Measurements from ENCODE around the gene SLCO1B3. TPM values are rescaled to one million over a fixed set of nuclear protein-coding genes. Genes with fewer than 3 reads are reported as not detected.

Gene SLCO1B3
- total RNA-seq, 2 experiments from 2014 or later: not detected

GRCh38 chr12:20815574-20815973, 5.1 kb downstream of the SLCO1B3 start:
- Mint-ChIP-seq H3K36me3 (ENCODE audit: low read depth) (no peaks in the 10 kb centered on the region), H3K27me3 (no peaks in the 10 kb centered on the region), H3K9me3 (ENCODE audit: low read depth) (peaks cover 2% of the 10 kb centered on the region), H3K4me3 (no peak overlapping the region), H3K27ac (no peak overlapping the region), H3K4me1 (no peaks in the 10 kb centered on the region)
- intact Hi-C loops (cut with DNase I, micrococcal nuclease): no loop called here
- DNase-seq (no peak), ATAC-seq (no peak)
- ChIA-PET POLR2A (no interaction called here), CTCF (no interaction called here)

GRCh38 chr12:20822415-20822814, 11.9 kb downstream of the SLCO1B3 start:
- Mint-ChIP-seq H3K9me3 (ENCODE audit: low read depth) (peaks cover 4% of the 10 kb centered on the region), H3K36me3 (ENCODE audit: low read depth) (no peaks in the 10 kb centered on the region), H3K4me1 (no peaks in the 10 kb centered on the region), H3K27ac (no peak overlapping the region), H3K4me3 (no peak overlapping the region), H3K27me3 (no peaks in the 10 kb centered on the region)
- intact Hi-C loops (cut with DNase I, micrococcal nuclease): no loop called here
- ATAC-seq: no peak
- DNase-seq: no peak
- ChIA-PET CTCF (no interaction called here), POLR2A (no interaction called here)

GRCh38 chr12:20822925-20823324, 12.4 kb downstream of the SLCO1B3 start:
- H3K36me3 Mint-ChIP-seq (ENCODE audit: low read depth): no peaks in the 10 kb centered on the region
- no peaks in the 10 kb centered on the region for H3K4me1 Mint-ChIP-seq
- DNase-seq: no peak
- no peak for ATAC-seq
- intact Hi-C loops (cut with DNase I, micrococcal nuclease): no loop called here
- ChIA-PET CTCF (no interaction called here), POLR2A (no interaction called here)
- no peaks in the 10 kb centered on the region for H3K27me3 Mint-ChIP-seq
- H3K4me3 Mint-ChIP-seq: no peak overlapping the region
- H3K9me3 Mint-ChIP-seq (ENCODE audit: low read depth): peaks cover 4% of the 10 kb centered on the region
- H3K27ac Mint-ChIP-seq: no peak overlapping the region

GRCh38 chr12:20829919-20830318, 19.4 kb downstream of the SLCO1B3 start:
- ChIA-PET CTCF (no interaction called here), POLR2A (no interaction called here)
- intact Hi-C loops (cut with DNase I, micrococcal nuclease): loop anchor here in 1 of 2 experiments (5.0 kb wide), 1 partner anchor 538 kb away; no protein-coding TSS in a partner anchor
- Mint-ChIP-seq H3K4me3 (no peak overlapping the region), H3K27ac (no peak overlapping the region), H3K27me3 (no peaks in the 10 kb centered on the region), H3K36me3 (ENCODE audit: low read depth) (no peaks in the 10 kb centered on the region), H3K9me3 (ENCODE audit: low read depth) (no peaks in the 10 kb centered on the region), H3K4me1 (no peaks in the 10 kb centered on the region)
- DNase-seq (no peak), ATAC-seq (no peak)

GRCh38 chr12:20830456-20830855, 20.0 kb downstream of the SLCO1B3 start:
- CTCF ChIA-PET: no interaction called here
- POLR2A ChIA-PET: no interaction called here
- Mint-ChIP-seq H3K27me3 (no peaks in the 10 kb centered on the region), H3K27ac (no peak overlapping the region), H3K4me3 (no peak overlapping the region), H3K9me3 (ENCODE audit: low read depth) (no peaks in the 10 kb centered on the region), H3K36me3 (ENCODE audit: low read depth) (no peaks in the 10 kb centered on the region), H3K4me1 (no peaks in the 10 kb centered on the region)
- intact Hi-C loops (cut with DNase I, micrococcal nuclease): no loop called here
- DNase-seq (no peak), ATAC-seq (no peak)

GRCh38 chr12:20832911-20833310, 22.4 kb downstream of the SLCO1B3 start:
- no peak overlapping the region for H3K4me3 Mint-ChIP-seq
- POLR2A ChIA-PET: no interaction called here
- DNase-seq (no peak), ATAC-seq (no peak)
- no peaks in the 10 kb centered on the region for H3K36me3 Mint-ChIP-seq (ENCODE audit: low read depth)
- H3K9me3 Mint-ChIP-seq (ENCODE audit: low read depth): no peaks in the 10 kb centered on the region
- no peak overlapping the region for H3K27ac Mint-ChIP-seq
- CTCF ChIA-PET: no interaction called here
- intact Hi-C loops (cut with DNase I, micrococcal nuclease): no loop called here
- no peaks in the 10 kb centered on the region for H3K4me1 Mint-ChIP-seq
- no peaks in the 10 kb centered on the region for H3K27me3 Mint-ChIP-seq

- H3K9me3 Mint-ChIP-seq (ENCODE audit: low read depth): no peaks in the 10 kb centered on the region
- intact Hi-C loops (cut with DNase I, micrococcal nuclease): no loop called here
- no peaks in the 10 kb centered on the region for H3K27me3 Mint-ChIP-seq
Observed at GRCh38 chr12:20852649-20853048, 42.1 kb downstream of the SLCO1B3 start.

GRCh38 chr12:20863056-20863455, 52.6 kb downstream of the SLCO1B3 start:
- ATAC-seq (no peak), DNase-seq (no peak)
- no peak overlapping the region for H3K27ac Mint-ChIP-seq
- no peaks in the 10 kb centered on the region for H3K9me3 Mint-ChIP-seq (ENCODE audit: low read depth)
- intact Hi-C loops (cut with DNase I, micrococcal nuclease): no loop called here
- H3K36me3 Mint-ChIP-seq (ENCODE audit: low read depth): no peaks in the 10 kb centered on the region
- CTCF ChIA-PET: no interaction called here
- H3K27me3 Mint-ChIP-seq: no peaks in the 10 kb centered on the region
- no peaks in the 10 kb centered on the region for H3K4me1 Mint-ChIP-seq
- no peak overlapping the region for H3K4me3 Mint-ChIP-seq
- POLR2A ChIA-PET: no interaction called here

More at GRCh38 chr12:20852649-20853048, 42.1 kb downstream of the SLCO1B3 start:
- POLR2A ChIA-PET: no interaction called here
- no peaks in the 10 kb centered on the region for H3K36me3 Mint-ChIP-seq (ENCODE audit: low read depth)
- CTCF ChIA-PET: no interaction called here
- H3K4me3 Mint-ChIP-seq: no peak overlapping the region
- H3K27ac Mint-ChIP-seq: no peak overlapping the region
- ATAC-seq: no peak
- no peak for DNase-seq
- H3K4me1 Mint-ChIP-seq: no peaks in the 10 kb centered on the region

GRCh38 chr12:20865873-20866272, 55.4 kb downstream of the SLCO1B3 start:
- Mint-ChIP-seq H3K4me3 (no peak overlapping the region), H3K27me3 (no peaks in the 10 kb centered on the region), H3K4me1 (no peaks in the 10 kb centered on the region), H3K36me3 (ENCODE audit: low read depth) (no peaks in the 10 kb centered on the region), H3K9me3 (ENCODE audit: low read depth) (no peaks in the 10 kb centered on the region), H3K27ac (no peak overlapping the region)
- ATAC-seq (no peak), DNase-seq (no peak)
- ChIA-PET POLR2A (no interaction called here), CTCF (no interaction called here)
- intact Hi-C loops (cut with DNase I, micrococcal nuclease): no loop called here

- ChIA-PET POLR2A (no interaction called here), CTCF (no interaction called here)
- Mint-ChIP-seq H3K27me3 (no peaks in the 10 kb centered on the region), H3K9me3 (ENCODE audit: low read depth) (no peaks in the 10 kb centered on the region), H3K4me3 (no peak overlapping the region), H3K4me1 (no peaks in the 10 kb centered on the region), H3K36me3 (ENCODE audit: low read depth) (no peaks in the 10 kb centered on the region), H3K27ac (no peak overlapping the region)
- DNase-seq: no peak
- ATAC-seq: no peak
- intact Hi-C loops (cut with DNase I, micrococcal nuclease): no loop called here
Observed at GRCh38 chr12:20868277-20868676, 57.8 kb downstream of the SLCO1B3 start.

- Mint-ChIP-seq H3K4me1 (no peaks in the 10 kb centered on the region), H3K27ac (no peak overlapping the region), H3K27me3 (no peaks in the 10 kb centered on the region), H3K36me3 (ENCODE audit: low read depth) (no peaks in the 10 kb centered on the region), H3K9me3 (ENCODE audit: low read depth) (peaks cover 5% of the 10 kb centered on the region), H3K4me3 (no peak overlapping the region)
- no peak for DNase-seq
- intact Hi-C loops (cut with DNase I, micrococcal nuclease): no loop called here
- no peak for ATAC-seq
- POLR2A ChIA-PET: no interaction called here
- CTCF ChIA-PET: no interaction called here
Observed at GRCh38 chr12:20883288-20883687, 72.8 kb downstream of the SLCO1B3 start.

- Mint-ChIP-seq H3K27me3 (no peaks in the 10 kb centered on the region), H3K27ac (no peak overlapping the region), H3K9me3 (ENCODE audit: low read depth) (peaks cover 5% of the 10 kb centered on the region), H3K4me1 (no peaks in the 10 kb centered on the region), H3K36me3 (ENCODE audit: low read depth) (no peaks in the 10 kb centered on the region), H3K4me3 (no peak overlapping the region)
- DNase-seq (no peak), ATAC-seq (no peak)
- intact Hi-C loops (cut with DNase I, micrococcal nuclease): no loop called here
- POLR2A ChIA-PET: no interaction called here
- CTCF ChIA-PET: interaction anchor here (0.7 kb wide), 1 partner anchor 133 kb away, joined by 3 read pairs; no protein-coding TSS in a partner anchor
Observed at GRCh38 chr12:20885116-20885515, 74.6 kb downstream of the SLCO1B3 start.

- ChIA-PET POLR2A (no interaction called here), CTCF (interaction anchor here (0.7 kb wide), 1 partner anchor 132 kb away, joined by 3 read pairs; no protein-coding TSS in a partner anchor)
- Mint-ChIP-seq H3K27me3 (no peaks in the 10 kb centered on the region), H3K27ac (no peak overlapping the region), H3K4me3 (no peak overlapping the region), H3K9me3 (ENCODE audit: low read depth) (peaks cover 5% of the 10 kb centered on the region), H3K4me1 (no peaks in the 10 kb centered on the region), H3K36me3 (ENCODE audit: low read depth) (no peaks in the 10 kb centered on the region)
- no peak for DNase-seq
- ATAC-seq: no peak
- intact Hi-C loops (cut with DNase I, micrococcal nuclease): no loop called here
Observed at GRCh38 chr12:20885552-20885951, 75.0 kb downstream of the SLCO1B3 start.

Measured in activated CD4-positive, alpha-beta T cell treated with anti-CD3 and anti-CD28 coated beads for 36 hours (primary cell).